Cardiac fibroblast (primary cell): ENCODE data around the gene CSNK1D.

Experiments
- DNase-seq, 2 donors: peaks; one replicate each; pipeline versions ENCODE4 v3.0.0 to v3.0.0-alpha.2; 2010; ENCODE audit warnings: low read depth in 2 of 2
- H3K4me3 ChIP-seq, 2 donors: replicated peaks in 1 of 2; 1 replicate in 1 of 2; 2 replicates in 1 of 2; pipeline ENCODE4 v1.5.1; 2011; ENCODE audit warnings: low read depth in 2 of 2, low read length in 2 of 2, mild to moderate bottlenecking in 2 of 2, moderate library complexity in 1 of 2
- CTCF ChIP-seq: IDR thresholded peaks from one replicate; pipeline ENCODE4 v1.5.1; 2011; ENCODE audit warnings: low read depth, mild to moderate bottlenecking, low read length, inconsistent platforms

CSNK1D gene

DNA sequence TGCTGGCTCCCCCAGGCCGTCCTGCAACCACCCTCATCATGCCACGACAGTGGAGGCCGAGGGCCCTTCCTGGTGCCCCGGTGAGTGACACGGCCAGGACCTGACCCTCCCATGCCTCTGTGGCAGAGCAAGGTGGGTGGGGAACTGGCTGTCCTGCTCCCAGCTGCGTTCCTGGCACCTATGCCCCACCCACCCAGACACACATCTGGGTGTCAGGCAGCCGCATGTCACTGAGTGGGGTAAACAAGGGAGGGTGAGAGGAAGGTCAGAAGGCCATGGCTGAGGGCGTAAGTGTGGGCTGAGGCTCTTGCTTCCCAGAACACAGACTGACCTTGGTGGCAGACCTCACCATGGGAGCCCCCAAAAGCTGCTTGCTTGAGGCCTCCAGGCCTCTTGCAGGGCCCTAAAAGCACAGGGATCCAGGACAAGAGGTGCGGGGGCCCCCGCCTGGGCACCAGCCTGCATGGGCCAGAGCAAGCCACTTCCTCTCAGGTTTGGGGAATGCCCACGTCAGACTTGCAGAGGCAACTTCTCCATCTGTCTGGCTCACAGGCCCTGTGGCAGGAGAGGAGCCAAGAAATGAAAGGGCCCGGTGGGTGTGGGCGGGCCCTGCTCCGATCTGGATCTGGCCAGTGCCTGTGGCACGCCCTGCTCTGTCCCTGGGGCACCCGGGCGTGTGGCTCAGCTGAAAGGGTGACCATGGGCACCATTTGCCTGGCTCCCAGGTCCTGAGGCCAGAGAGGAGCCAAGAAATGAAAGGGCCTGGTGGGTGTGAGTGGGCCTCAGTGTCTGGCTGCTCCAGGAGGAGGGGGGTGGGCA lies 57.0 kb downstream of the CSNK1D start:
- H3K4me3 ChIP-seq, result no peak overlapping the region
- peak; percentile 90 for DNase-seq
- TF ChIP-seq CTCF, result no peak

GRCh38 chr17:82215972-82216300 lies 57.6 kb downstream of the CSNK1D start:
- no peak overlapping the region for H3K4me3 ChIP-seq
- DNase-seq, result no peak
- TF ChIP-seq CTCF, result no peak

DNA sequence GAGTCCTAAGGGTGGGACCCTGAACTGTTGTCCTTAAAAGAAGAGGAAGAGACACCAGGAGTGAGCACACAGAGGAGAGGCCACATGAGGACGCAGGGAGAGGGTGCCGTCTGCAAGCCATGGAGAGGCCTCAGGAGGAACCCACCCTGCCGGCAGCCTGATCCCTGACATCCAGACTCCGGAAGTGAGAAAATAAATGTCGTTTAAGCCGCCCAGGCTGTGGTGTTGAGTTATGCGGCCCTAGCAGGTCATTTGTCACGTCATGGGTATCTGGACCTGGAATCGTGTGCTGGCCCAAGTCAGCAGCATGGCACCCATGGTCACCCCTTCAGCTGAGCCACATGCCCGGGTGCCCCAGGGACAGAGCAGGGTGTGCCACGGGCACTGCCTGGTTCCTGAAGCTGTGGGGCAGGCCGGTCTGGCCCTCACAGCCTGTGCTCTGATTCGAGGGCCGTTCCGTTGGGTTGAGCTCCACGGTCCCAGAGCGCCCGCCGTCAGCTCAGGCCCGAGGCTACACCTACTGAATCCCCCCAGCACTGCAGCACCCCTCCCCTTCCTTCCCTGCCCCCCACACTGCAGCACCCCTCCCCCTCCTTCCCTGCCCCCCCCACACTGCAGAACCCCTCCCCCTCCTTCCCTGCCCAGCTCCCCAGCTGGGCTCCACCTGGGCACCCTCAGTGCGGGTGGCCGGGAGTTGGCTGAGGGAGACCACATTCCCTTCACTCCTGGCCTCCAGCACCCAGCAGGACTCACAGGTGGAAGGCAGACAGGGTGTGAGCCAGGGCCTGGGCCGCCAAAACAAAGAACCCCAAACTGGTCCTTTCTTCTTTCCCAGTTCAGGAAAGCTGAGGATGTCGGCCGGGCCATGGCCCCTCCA lies 58.2 kb downstream of the CSNK1D start:
- TF ChIP-seq CTCF, result no peak
- no peak overlapping the region for H3K4me3 ChIP-seq
- DNase-seq, result peak; percentile 5 to 36

DNA sequence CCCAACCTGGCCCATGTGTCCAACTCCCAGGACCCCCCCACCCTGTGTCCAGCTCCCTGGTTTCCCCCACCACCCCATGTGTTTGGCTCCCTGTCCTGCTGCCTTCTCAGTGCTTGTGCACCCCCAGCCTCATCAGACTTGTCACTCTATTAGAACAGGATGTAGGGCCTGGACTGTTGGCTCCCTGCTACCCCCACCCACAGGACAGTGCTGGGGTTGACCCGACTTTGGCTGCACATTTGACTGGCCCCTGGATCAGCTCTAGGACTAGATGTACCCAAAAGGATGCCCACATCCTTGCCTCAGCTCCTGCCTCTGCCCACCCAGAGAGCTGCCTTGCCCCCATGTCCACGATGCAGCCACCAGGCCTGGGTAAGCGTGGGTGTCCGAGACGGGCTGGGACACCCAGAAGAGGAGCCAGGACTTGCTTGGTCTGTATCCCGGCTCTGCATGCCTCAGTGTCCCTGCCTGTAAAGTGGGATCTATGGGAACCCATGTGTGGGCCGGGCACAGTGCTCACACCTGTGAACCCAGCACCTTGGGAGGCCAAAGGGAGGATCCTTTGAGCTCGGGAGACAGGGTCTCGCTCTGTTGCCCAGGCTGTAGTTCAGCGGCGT lies 59.4 kb downstream of the CSNK1D start:
- no peak overlapping the region for H3K4me3 ChIP-seq
- no peak for TF ChIP-seq CTCF
- DNase-seq, result no peak

GRCh38 chr17:82213251-82214011 lies 60.1 kb downstream of the CSNK1D start:
- TF ChIP-seq CTCF, result no peak
- peak overlapping the region; percentile 49 to 77 for H3K4me3 ChIP-seq
- peak; percentile 77 to 82 for DNase-seq
